ENCODE measurements around the gene RNASEH2A. TPM values are rescaled to one million over a fixed set of nuclear protein-coding genes. Genes with fewer than 3 reads are reported as not detected.

The RNASEH2A gene
- total and polyA plus RNA-seq, 2 of the 13 experiments (the other 11 are each of a cell fraction or from before 2014, with no cell fraction given) = 25.1 to 35.8 TPM

DNA sequence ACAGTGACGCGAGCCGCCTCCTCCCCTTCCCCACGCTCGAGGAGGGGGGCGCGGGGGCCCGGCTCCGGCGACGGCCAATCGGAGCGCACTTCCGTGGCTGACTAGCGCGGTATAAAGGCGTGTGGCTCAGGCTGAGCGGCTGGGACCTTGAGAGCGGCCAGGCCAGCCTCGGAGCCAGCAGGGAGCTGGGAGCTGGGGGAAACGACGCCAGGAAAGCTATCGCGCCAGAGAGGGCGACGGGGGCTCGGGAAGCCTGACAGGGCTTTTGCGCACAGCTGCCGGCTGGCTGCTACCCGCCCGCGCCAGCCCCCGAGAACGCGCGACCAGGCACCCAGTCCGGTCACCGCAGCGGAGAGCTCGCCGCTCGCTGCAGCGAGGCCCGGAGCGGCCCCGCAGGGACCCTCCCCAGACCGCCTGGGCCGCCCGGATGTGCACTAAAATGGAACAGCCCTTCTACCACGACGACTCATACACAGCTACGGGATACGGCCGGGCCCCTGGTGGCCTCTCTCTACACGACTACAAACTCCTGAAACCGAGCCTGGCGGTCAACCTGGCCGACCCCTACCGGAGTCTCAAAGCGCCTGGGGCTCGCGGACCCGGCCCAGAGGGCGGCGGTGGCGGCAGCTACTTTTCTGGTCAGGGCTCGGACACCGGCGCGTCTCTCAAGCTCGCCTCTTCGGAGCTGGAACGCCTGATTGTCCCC, 14.9 kb upstream of the RNASEH2A start, which contains the start of gene JUNB (continued):
- peak; percentile 87 for TF ChIP-seq KDM2A (CRISPR knock-in tag; IDR thresholded peaks at IDR 0.05; ENCODE audit: borderline replicate concordance, low read depth)
- no peak for TF ChIP-seq ZNF761 (CRISPR knock-in tag; conservative IDR thresholded peaks at IDR 0.05)
- TF ChIP-seq HES4 (CRISPR knock-in tag; IDR thresholded peaks at IDR 0.05; ENCODE audit: borderline replicate concordance) = peak; percentile 81; the same call in 1 of the 2 replicates
- no peak for TF ChIP-seq NR2F6 (IDR thresholded peaks at IDR 0.05)
- TF ChIP-seq NR2F6 (CRISPR knock-in tag; IDR thresholded peaks at IDR 0.05) = peak; percentile 80
- TF ChIP-seq, protein P1, sequence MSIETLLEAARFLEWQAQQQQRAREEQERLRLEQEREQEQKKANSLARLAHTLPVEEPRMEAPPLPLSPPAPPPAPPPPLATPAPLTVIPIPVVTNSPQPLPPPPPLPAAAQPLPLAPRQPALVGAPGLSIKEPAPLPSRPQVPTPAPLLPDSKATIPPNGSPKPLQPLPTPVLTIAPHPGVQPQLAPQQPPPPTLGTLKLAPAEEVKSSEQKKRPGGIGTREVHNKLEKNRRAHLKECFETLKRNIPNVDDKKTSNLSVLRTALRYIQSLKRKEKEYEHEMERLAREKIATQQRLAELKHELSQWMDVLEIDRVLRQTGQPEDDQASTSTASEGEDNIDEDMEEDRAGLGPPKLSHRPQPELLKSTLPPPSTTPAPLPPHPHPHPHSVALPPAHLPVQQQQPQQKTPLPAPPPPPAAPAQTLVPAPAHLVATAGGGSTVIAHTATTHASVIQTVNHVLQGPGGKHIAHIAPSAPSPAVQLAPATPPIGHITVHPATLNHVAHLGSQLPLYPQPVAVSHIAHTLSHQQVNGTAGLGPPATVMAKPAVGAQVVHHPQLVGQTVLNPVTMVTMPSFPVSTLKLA (IDR thresholded peaks at IDR 0.05) = no peak; the same call in none of the 2 replicates
- TF ChIP-seq SIX4 (CRISPR knock-in tag; IDR thresholded peaks at IDR 0.05) = peak; percentile 54; the same call in 1 of the 2 replicates
- TF ChIP-seq HDAC6 (IDR thresholded peaks at IDR 0.05; ENCODE audit: low read depth, low read length) = no peak
- TF ChIP-seq KLF12 (CRISPR knock-in tag; IDR thresholded peaks at IDR 0.05; ENCODE audit: borderline replicate concordance) = peak; percentile 15; the same call in 1 of the 2 replicates
- TF ChIP-seq ZFP41 (CRISPR knock-in tag; IDR thresholded peaks at IDR 0.05; ENCODE audit: borderline replicate concordance) = no peak
- no peak for TF ChIP-seq ZNF441 (CRISPR knock-in tag; IDR thresholded peaks at IDR 0.05; ENCODE audit: borderline replicate concordance)
- TF ChIP-seq, protein P2, sequence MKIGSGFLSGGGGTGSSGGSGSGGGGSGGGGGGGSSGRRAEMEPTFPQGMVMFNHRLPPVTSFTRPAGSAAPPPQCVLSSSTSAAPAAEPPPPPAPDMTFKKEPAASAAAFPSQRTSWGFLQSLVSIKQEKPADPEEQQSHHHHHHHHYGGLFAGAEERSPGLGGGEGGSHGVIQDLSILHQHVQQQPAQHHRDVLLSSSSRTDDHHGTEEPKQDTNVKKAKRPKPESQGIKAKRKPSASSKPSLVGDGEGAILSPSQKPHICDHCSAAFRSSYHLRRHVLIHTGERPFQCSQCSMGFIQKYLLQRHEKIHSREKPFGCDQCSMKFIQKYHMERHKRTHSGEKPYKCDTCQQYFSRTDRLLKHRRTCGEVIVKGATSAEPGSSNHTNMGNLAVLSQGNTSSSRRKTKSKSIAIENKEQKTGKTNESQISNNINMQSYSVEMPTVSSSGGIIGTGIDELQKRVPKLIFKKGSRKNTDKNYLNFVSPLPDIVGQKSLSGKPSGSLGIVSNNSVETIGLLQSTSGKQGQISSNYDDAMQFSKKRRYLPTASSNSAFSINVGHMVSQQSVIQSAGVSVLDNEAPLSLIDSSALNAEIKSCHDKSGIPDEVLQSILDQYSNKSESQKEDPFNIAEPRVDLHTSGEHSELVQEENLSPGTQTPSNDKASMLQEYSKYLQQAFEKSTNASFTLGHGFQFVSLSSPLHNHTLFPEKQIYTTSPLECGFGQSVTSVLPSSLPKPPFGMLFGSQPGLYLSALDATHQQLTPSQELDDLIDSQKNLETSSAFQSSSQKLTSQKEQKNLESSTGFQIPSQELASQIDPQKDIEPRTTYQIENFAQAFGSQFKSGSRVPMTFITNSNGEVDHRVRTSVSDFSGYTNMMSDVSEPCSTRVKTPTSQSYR (CRISPR knock-in tag; IDR thresholded peaks at IDR 0.05; ENCODE audit: borderline replicate concordance) = peak; percentile 87; the same call in 1 of the 2 replicates
- TF ChIP-seq NCOA1 (CRISPR knock-in tag; IDR thresholded peaks at IDR 0.05) = no peak
- TF ChIP-seq ZNF24 (IDR thresholded peaks at IDR 0.05) = no peak
- TF ChIP-seq ZSCAN31 (CRISPR knock-in tag; IDR thresholded peaks at IDR 0.05; ENCODE audit: low read depth) = peak; percentile 78; the same call in 1 of the 2 replicates
- TF ChIP-seq ATAD3A (CRISPR knock-in tag; IDR thresholded peaks at IDR 0.05) = 0 out of 2 replicates have a peak, but pooled peaks have one; percentile 52
- TF ChIP-seq RFX5 (IDR thresholded peaks at IDR 0.05; ENCODE audit: low read depth, low read length) = no peak; the same call in none of the 2 replicates
- no peak for TF ChIP-seq ZNF317 (CRISPR knock-in tag; IDR thresholded peaks at IDR 0.05)
- no peak for TF ChIP-seq ZNF34 (CRISPR knock-in tag; IDR thresholded peaks at IDR 0.05; ENCODE audit: borderline replicate concordance)
- TF ChIP-seq, protein P3, sequence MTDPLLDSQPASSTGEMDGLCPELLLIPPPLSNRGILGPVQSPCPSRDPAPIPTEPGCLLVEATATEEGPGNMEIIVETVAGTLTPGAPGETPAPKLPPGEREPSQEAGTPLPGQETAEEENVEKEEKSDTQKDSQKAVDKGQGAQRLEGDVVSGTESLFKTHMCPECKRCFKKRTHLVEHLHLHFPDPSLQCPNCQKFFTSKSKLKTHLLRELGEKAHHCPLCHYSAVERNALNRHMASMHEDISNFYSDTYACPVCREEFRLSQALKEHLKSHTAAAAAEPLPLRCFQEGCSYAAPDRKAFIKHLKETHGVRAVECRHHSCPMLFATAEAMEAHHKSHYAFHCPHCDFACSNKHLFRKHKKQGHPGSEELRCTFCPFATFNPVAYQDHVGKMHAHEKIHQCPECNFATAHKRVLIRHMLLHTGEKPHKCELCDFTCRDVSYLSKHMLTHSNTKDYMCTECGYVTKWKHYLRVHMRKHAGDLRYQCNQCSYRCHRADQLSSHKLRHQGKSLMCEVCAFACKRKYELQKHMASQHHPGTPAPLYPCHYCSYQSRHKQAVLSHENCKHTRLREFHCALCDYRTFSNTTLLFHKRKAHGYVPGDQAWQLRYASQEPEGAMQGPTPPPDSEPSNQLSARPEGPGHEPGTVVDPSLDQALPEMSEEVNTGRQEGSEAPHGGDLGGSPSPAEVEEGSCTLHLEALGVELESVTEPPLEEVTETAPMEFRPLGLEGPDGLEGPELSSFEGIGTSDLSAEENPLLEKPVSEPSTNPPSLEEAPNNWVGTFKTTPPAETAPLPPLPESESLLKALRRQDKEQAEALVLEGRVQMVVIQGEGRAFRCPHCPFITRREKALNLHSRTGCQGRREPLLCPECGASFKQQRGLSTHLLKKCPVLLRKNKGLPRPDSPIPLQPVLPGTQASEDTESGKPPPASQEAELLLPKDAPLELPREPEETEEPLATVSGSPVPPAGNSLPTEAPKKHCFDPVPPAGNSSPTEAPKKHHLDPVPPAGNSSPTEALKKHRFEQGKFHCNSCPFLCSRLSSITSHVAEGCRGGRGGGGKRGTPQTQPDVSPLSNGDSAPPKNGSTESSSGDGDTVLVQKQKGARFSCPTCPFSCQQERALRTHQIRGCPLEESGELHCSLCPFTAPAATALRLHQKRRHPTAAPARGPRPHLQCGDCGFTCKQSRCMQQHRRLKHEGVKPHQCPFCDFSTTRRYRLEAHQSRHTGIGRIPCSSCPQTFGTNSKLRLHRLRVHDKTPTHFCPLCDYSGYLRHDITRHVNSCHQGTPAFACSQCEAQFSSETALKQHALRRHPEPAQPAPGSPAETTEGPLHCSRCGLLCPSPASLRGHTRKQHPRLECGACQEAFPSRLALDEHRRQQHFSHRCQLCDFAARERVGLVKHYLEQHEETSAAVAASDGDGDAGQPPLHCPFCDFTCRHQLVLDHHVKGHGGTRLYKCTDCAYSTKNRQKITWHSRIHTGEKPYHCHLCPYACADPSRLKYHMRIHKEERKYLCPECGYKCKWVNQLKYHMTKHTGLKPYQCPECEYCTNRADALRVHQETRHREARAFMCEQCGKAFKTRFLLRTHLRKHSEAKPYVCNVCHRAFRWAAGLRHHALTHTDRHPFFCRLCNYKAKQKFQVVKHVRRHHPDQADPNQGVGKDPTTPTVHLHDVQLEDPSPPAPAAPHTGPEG (CRISPR knock-in tag; IDR thresholded peaks at IDR 0.05) = peak; percentile 51; the same call in 1 of the 2 replicates
